HFF-Myc (cell line): ENCODE data around the gene CBLC.
"Not testable (repeated sequence)": the region's sequence is repeated elsewhere in the genome, so short reads cannot be mapped to it uniquely, and the experiment has no call there.

Experiments
- DNase-seq: peaks from one replicate; pipeline ENCODE4 v3.0.0-alpha.2; 2011; ENCODE audit warnings: low read depth; ENCODE audit errors: extremely low read depth
- H3K4me3 ChIP-seq: replicated peaks from 2 replicates; pipeline ENCODE4 v1.5.1; 2011; ENCODE audit warnings: low read depth, mild to moderate bottlenecking, control low read depth, low read length
- TF ChIP-seq, protein P1 (sequence below): IDR thresholded peaks from 2 replicates; pipeline ENCODE4 v1.5.1; 2012; ENCODE audit warnings: mild to moderate bottlenecking, low read depth, low read length, control low read depth; ENCODE audit errors: missing control alignments

The CBLC gene

DNA sequence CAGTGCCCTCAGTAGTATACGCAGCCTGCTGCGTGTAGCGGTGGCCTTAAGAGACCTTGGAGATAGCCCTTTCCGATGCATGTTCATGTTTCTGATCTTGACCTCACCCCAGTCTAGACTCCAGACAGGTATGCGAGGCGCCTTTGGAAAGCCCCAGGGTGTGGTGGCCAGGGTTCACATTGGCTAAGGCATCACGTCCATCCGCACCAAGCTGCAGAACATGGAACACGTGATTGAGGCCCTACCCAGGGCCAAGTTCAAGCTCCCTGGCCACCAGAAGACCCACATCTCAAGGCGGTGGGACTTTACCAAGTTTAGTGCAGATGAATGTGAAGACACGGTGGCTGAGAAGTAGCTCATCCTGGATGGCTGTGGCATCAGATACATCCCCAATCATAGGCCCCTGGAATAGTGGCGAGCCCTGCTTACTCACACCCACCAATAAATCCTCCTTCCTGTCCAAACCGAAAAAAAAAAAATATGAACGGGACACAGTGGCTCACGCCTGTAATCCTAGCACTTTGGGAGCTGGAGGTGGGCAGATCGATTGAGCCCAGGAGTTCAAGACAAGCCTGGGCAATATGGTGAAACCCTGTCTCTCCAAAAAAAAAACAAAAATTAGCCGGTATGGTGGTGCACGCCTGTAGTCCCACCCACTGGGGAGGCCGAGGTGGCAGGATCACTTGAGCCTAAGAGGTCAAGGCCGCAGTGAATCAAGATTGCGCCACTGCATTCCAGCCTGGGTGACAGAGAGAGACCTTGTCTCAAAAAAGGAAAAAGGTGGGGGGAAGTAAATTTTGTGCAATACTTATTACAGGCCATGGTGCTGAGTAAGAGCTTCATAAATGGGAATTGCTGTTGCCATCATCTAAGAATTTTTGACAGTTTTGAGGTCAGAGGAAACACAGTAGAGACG lies 12.4 kb upstream of the CBLC start:
- DNase-seq = no peak
- no peak overlapping the region for H3K4me3 ChIP-seq
- TF ChIP-seq, protein P1, sequence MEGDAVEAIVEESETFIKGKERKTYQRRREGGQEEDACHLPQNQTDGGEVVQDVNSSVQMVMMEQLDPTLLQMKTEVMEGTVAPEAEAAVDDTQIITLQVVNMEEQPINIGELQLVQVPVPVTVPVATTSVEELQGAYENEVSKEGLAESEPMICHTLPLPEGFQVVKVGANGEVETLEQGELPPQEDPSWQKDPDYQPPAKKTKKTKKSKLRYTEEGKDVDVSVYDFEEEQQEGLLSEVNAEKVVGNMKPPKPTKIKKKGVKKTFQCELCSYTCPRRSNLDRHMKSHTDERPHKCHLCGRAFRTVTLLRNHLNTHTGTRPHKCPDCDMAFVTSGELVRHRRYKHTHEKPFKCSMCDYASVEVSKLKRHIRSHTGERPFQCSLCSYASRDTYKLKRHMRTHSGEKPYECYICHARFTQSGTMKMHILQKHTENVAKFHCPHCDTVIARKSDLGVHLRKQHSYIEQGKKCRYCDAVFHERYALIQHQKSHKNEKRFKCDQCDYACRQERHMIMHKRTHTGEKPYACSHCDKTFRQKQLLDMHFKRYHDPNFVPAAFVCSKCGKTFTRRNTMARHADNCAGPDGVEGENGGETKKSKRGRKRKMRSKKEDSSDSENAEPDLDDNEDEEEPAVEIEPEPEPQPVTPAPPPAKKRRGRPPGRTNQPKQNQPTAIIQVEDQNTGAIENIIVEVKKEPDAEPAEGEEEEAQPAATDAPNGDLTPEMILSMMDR = no peak

- TF ChIP-seq, protein P1 = no peak
- DNase-seq = no peak
Measured at GRCh38 chr19:44765949-44766335, 11.7 kb upstream of the CBLC start.

DNA sequence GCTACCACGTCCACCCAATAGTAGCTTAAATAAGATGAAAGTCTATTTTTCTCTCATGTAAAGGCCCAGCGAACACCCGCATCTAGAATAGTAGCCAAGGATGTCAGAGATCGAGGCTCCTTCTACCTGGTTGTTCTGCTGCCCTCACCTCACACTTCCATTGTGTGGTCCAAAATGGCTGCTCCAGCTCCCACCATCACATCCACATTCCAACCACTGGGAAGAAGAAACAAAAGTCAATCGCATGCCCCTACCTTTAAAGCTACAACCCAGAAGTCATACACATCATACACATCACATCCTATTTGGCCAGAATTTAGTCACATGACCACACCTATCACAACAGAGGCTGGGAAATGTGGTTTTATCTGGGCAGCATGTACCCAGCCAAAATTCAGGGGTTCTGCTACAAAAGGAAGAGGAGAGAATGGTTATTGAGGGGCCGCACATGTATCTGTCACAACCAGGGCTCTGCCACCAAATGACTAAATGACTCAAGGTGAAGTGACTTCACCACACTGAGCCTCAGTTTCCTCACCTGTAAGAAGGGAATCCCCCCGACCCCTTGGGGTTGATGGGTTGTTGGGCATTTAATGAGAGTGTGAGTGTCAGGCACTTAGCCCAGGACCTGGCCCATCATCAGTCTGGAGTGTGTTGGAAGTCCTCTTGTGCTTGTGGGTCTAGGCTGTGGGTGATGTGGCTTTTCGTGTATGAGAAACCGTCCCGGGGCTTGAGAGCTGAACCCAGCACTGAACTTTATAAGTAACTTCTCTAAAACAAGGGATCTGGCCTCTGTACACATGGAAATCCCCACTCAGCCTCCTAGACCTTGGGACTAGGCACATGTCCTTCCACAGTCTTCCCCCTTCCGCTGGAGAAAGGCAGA lies 10.2 kb upstream of the CBLC start:
- TF ChIP-seq, protein P1 = no peak
- DNase-seq = no peak
- H3K4me3 ChIP-seq = no peak overlapping the region

More at GRCh38 chr19:44765949-44766335, 11.7 kb upstream of the CBLC start:
- H3K4me3 ChIP-seq = no peak overlapping the region

GRCh38 chr19:44770550-44771257 lies 7.0 kb upstream of the CBLC start:
- peak; percentile 96 for DNase-seq
- H3K4me3 ChIP-seq = no peak overlapping the region
- TF ChIP-seq, protein P1 = peak; percentile 61

DNA sequence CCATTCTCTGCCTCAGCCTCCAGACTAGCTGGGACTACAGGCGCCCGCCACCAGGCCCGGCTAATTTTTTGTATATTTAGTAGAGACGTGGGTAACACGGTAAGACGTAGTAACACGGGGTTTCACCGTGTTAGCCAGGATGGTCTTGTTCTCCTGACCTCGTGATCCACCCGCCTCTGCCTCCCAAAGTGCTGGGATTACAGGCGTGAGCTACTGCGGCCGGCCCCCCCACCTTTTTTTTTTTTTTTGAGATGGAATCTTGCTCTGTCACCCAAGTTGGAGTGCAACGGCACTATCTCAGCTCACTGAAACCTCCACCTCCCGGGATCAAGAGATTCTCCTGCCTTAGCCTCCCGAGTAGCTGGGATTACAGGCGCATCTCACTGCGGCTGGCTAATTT lies 5.5 kb upstream of the CBLC start:
- DNase-seq, H3K4me3 ChIP-seq: not testable (repeated sequence)

- TF ChIP-seq, protein P1 = no peak
- DNase-seq = no peak
- no peak overlapping the region for H3K4me3 ChIP-seq
Measured at GRCh38 chr19:44772959-44773358, 4.7 kb upstream of the CBLC start.
